ENCODE results near the gene AHDC1.

- TF ChIP-seq CTCF (IDR thresholded peaks at IDR 0.05): no peak
- TF ChIP-seq EP300 (IDR thresholded peaks at IDR 0.05): no peak
Measured at GRCh38 chr1:27575840-27576331, 28.1 kb downstream of the AHDC1 start.

Data from ovary (tissue), 3 donors.